GM18867 (cell line): Measurements from ENCODE around the gene TMEM40.
"Not testable (repeated sequence)": the region's sequence is repeated elsewhere in the genome, so short reads cannot be mapped to it uniquely, and the experiment has no call there.

Experiments used
- ATAC-seq: cut with Tn5 transposase; IDR thresholded peaks from one replicate; pipeline ENCODE4 v1.9.1; 2021; ENCODE audit warnings: mild to moderate bottlenecking, moderate library complexity; ENCODE audit not compliant: unreplicated experiment

TMEM40 gene

GRCh38 chr3:12759097-12759679 is at the start of gene TMEM40:
TMEM40 (minus strand) TSS chr3:12759259; CDS start chr3:12749832, 9,427 bp downstream.
- no peak for ATAC-seq

GRCh38 chr3:12808587-12808986 is 49.5 kb upstream of the TMEM40 start:
- ATAC-seq, result no peak

GRCh38 chr3:12807601-12808359 is 48.7 kb upstream of the TMEM40 start:
- ATAC-seq, result no peak

GRCh38 chr3:12807066-12807465 is 48.0 kb upstream of the TMEM40 start:
- no peak for ATAC-seq

- no peak for ATAC-seq
Observed at GRCh38 chr3:12803371-12803770, 44.3 kb upstream of the TMEM40 start.

GRCh38 chr3:12799525-12800440 is 40.7 kb upstream of the TMEM40 start:
- no peak for ATAC-seq

- no peak for ATAC-seq
Observed at GRCh38 chr3:12798559-12799179, 39.6 kb upstream of the TMEM40 start.

- no peak for ATAC-seq
Observed at GRCh38 chr3:12797892-12798558, 39.0 kb upstream of the TMEM40 start.

GRCh38 chr3:12797124-12797891 is 38.2 kb upstream of the TMEM40 start:
- ATAC-seq, result no peak

GRCh38 chr3:12796171-12797123 is 37.4 kb upstream of the TMEM40 start, which contains the start of gene CAND2:
CAND2 (plus strand) TSS chr3:12796680; CDS start chr3:12796721, 41 bp downstream.
- no peak for ATAC-seq

- no peak for ATAC-seq
Observed at GRCh38 chr3:12793701-12794100, 34.6 kb upstream of the TMEM40 start.

- ATAC-seq, result no peak
Observed at GRCh38 chr3:12791430-12791829, 32.4 kb upstream of the TMEM40 start.

GRCh38 chr3:12787967-12788690 is 29.1 kb upstream of the TMEM40 start:
- ATAC-seq, result not testable (repeated sequence)

- not testable (repeated sequence) for ATAC-seq
Observed at GRCh38 chr3:12787346-12787745, 28.3 kb upstream of the TMEM40 start.

- no peak for ATAC-seq
Observed at GRCh38 chr3:12785096-12785495, 26.0 kb upstream of the TMEM40 start.

GRCh38 chr3:12782172-12782815 is 23.2 kb upstream of the TMEM40 start:
- ATAC-seq, result no peak

GRCh38 chr3:12780751-12781150 is 21.7 kb upstream of the TMEM40 start:
- no peak for ATAC-seq
